Activated T-helper 17 cell treated with anti-CD3 and anti-CD28 coated beads, Interleukin-2, amount 50 U/mL, for 72 hours (primary cell): ENCODE measurements around the gene CLCN2. TPM values are rescaled to one million over a fixed set of nuclear protein-coding genes. Genes with fewer than 3 reads are reported as not detected.

ENCODE experiments used
- ATAC-seq: fragments of 150-1000 bp; cut with Tn5 transposase; replicated peaks from 2 replicates; pipeline ENCODE4 v1.10.0; 2021; ENCODE audit warnings: mild to moderate bottlenecking, moderate library complexity
- H3K27ac Mint-ChIP-seq: one replicate; pipeline ENCODE4 v1.8.0; 2022; ENCODE audit warnings: mixed read lengths
- H3K27me3 Mint-ChIP-seq: one replicate; pipeline ENCODE4 v1.8.0; 2022; ENCODE audit warnings: mixed read lengths
- H3K36me3 Mint-ChIP-seq: one replicate; pipeline ENCODE4 v1.8.0; 2022; ENCODE audit warnings: low read depth, mild to moderate bottlenecking, mixed read lengths
- H3K4me1 Mint-ChIP-seq: one replicate; pipeline ENCODE4 v1.8.0; 2022; ENCODE audit warnings: mixed read lengths
- H3K4me3 Mint-ChIP-seq: one replicate; pipeline ENCODE4 v1.8.0; 2022; ENCODE audit warnings: mild to moderate bottlenecking, mixed read lengths
- H3K9me3 Mint-ChIP-seq: one replicate; pipeline ENCODE4 v1.8.0; 2022; ENCODE audit warnings: mixed read lengths
- total RNA-seq, 2 donors: library from RNA; stranded (reverse); gene quantifications; one replicate each; pipeline ENCODE4 v1.2.3, GENCODE V29; 2022

The CLCN2 gene
- total RNA-seq, 2 donors from 2014 or later, result 9.5 to 13.7 TPM

DNA sequence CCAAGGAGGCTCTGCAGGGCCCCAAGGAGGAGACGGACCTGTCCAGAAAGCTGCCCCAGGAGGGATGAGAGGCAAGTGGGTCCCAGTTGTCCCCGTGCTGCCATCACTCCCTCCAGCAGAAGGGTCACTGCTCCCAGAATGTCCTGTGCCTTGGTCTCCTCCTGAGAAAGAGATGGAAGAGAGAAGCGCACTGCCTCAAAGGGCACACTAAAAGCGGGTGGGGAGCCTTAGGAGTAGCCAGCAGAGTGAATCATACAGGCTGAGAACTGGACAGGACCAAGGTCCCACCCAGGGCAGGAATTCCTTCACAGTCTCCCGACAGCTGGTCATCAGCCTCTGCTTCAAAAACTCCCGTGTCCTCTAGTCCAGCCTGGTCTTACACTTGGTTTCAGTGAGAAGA, 12.0 kb upstream of the CLCN2 start:
- H3K27ac Mint-ChIP-seq, result no peak overlapping the region
- H3K9me3 Mint-ChIP-seq, result no peaks in the 10 kb centered on the region
- H3K4me1 Mint-ChIP-seq, result peaks cover 4% of the 10 kb centered on the region
- H3K4me3 Mint-ChIP-seq, result no peak overlapping the region
- peaks cover 24% of the 10 kb centered on the region for H3K36me3 Mint-ChIP-seq
- no peak for ATAC-seq
- peaks cover 18% of the 10 kb centered on the region for H3K27me3 Mint-ChIP-seq

- Mint-ChIP-seq H3K36me3 (peaks cover 29% of the 10 kb centered on the region), H3K4me1 (peaks cover 4% of the 10 kb centered on the region), H3K9me3 (no peaks in the 10 kb centered on the region), H3K27me3 (peaks cover 15% of the 10 kb centered on the region), H3K4me3 (no peak overlapping the region), H3K27ac (no peak overlapping the region)
- ATAC-seq, result no peak
These were observed 11.5 kb upstream of the CLCN2 start for GRCh38 chr3:184372911-184373310.

DNA sequence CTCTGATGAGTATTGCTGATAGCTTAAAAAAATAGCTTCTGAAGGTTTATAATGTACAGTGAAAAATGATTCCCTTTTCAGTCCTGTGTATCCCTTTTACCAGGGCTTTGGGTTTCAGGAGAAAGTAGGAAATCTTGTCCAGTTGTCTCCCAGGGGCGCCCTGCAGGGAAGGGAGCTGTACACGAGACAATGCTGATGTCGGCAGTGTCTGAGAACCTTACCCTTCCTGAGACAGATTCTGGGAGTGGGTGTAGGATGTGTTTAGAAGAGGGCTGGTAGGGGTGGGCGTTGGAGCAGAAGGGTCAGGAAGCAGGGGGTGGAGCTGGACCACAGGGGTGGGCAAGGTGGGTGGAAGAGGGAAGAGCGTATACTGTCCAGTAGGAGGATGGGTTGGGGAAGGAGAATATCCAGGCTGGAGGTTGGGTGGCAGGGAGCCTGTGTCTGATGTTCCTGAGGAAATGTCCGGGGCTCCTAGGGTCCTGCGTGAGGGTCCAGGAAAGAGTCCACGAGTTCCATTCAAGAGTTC, 11.0 kb upstream of the CLCN2 start:
- peaks cover 9% of the 10 kb centered on the region for H3K27me3 Mint-ChIP-seq
- no peak for ATAC-seq
- H3K4me1 Mint-ChIP-seq, result peaks cover 4% of the 10 kb centered on the region
- no peak overlapping the region for H3K4me3 Mint-ChIP-seq
- no peaks in the 10 kb centered on the region for H3K9me3 Mint-ChIP-seq
- H3K36me3 Mint-ChIP-seq, result peaks cover 34% of the 10 kb centered on the region
- H3K27ac Mint-ChIP-seq, result no peak overlapping the region

GRCh38 chr3:184371570-184372018, 10.2 kb upstream of the CLCN2 start:
- peak; percentile 88 for ATAC-seq
- Mint-ChIP-seq H3K36me3 (peaks cover 42% of the 10 kb centered on the region), H3K27me3 (peaks cover 4% of the 10 kb centered on the region)

GRCh38 chr3:184368586-184369183, 7.3 kb upstream of the CLCN2 start:
- no peak for ATAC-seq
- no peak overlapping the region for H3K4me3 Mint-ChIP-seq
- peaks cover 15% of the 10 kb centered on the region for H3K4me1 Mint-ChIP-seq
- H3K36me3 Mint-ChIP-seq, result peaks cover 71% of the 10 kb centered on the region
- peak overlapping the region; percentile 1 for H3K27ac Mint-ChIP-seq
- no peaks in the 10 kb centered on the region for H3K9me3 Mint-ChIP-seq
- H3K27me3 Mint-ChIP-seq, result no peaks in the 10 kb centered on the region

More at GRCh38 chr3:184371570-184372018, 10.2 kb upstream of the CLCN2 start:
- Mint-ChIP-seq H3K27ac (peak overlapping the region; percentile 71), H3K4me1 (peaks cover 4% of the 10 kb centered on the region), H3K4me3 (no peak overlapping the region), H3K9me3 (no peaks in the 10 kb centered on the region)

DNA sequence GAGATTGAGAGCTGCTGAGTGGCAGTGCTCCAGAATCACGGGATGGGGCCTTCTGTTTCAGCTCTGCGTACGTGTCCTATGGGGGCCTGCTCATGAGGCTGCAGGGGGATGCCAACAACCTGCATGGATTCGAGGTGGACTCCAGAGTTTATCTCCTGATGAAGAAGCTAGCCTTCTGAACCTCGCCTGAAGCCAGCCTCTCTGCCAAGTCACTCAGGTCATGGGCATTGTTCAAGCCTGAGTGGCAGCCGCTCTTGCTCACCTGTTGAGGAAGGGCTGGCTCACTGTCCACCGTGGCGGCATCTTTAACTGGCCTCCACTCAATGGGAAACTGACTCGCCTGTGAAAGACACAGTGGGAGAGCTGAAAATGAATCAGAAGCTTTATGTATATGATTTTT, 6.7 kb upstream of the CLCN2 start:
- Mint-ChIP-seq H3K4me1 (peaks cover 15% of the 10 kb centered on the region), H3K4me3 (no peak overlapping the region), H3K27me3 (no peaks in the 10 kb centered on the region), H3K27ac (no peak overlapping the region), H3K9me3 (no peaks in the 10 kb centered on the region), H3K36me3 (peaks cover 77% of the 10 kb centered on the region)
- no peak for ATAC-seq

DNA sequence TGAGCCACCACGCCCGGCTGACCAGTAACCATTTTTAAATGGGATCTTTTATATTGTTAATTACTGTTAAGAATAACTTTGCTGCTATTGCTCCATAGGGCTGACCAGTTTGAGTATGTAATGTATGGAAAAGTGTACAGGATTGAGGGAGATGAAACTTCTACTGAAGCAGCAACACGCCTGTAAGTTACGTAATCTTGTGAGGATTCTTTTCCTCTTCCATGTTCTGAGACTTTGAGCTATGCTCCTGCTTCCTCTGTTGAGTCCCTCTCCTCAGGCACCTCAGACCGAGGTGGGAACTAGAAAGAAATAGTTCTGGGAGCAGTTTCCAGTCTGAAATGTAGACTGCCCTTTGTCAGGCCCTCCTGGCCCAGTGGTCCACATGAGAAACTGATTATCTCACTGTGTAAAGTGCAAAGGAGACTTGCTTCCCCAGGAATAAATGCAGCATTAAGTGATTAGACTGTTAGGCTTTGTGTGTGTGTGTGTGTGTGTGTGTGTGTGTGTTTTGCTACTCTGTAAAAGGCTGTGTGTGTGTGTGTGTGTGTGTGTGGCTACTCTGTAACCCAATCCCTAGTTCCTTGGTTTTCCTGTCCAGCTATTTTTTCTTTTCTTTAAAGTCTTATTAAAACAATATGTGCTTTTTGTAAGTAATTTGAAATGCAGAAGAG, 5.3 kb upstream of the CLCN2 start:
- H3K36me3 Mint-ChIP-seq, result peaks cover 78% of the 10 kb centered on the region
- H3K27me3 Mint-ChIP-seq, result no peaks in the 10 kb centered on the region
- ATAC-seq, result no peak
- H3K9me3 Mint-ChIP-seq, result no peaks in the 10 kb centered on the region
- no peak overlapping the region for H3K27ac Mint-ChIP-seq
- H3K4me3 Mint-ChIP-seq, result no peak overlapping the region
- peaks cover 14% of the 10 kb centered on the region for H3K4me1 Mint-ChIP-seq

- Mint-ChIP-seq H3K4me3 (peak overlapping the region; percentile 94), H3K4me1 (peaks cover 15% of the 10 kb centered on the region)
- peak; percentile 87 for ATAC-seq
These were observed 1.5 kb upstream of the CLCN2 start for GRCh38 chr3:184362668-184363546.

GRCh38 chr3:184361932-184362667, 695 bp upstream of the CLCN2 start:
- Mint-ChIP-seq H3K36me3 (peaks cover 41% of the 10 kb centered on the region), H3K9me3 (no peaks in the 10 kb centered on the region), H3K27ac (peak overlapping the region; percentile 98), H3K27me3 (no peaks in the 10 kb centered on the region), H3K4me1 (peaks cover 15% of the 10 kb centered on the region), H3K4me3 (peak overlapping the region; percentile 94)
- ATAC-seq, result peak; percentile 26

More at GRCh38 chr3:184362668-184363546, 1.5 kb upstream of the CLCN2 start:
- peaks cover 49% of the 10 kb centered on the region for H3K36me3 Mint-ChIP-seq
- H3K9me3 Mint-ChIP-seq, result no peaks in the 10 kb centered on the region
- peak overlapping the region; percentile 98 for H3K27ac Mint-ChIP-seq
- H3K27me3 Mint-ChIP-seq, result no peaks in the 10 kb centered on the region

- H3K27ac Mint-ChIP-seq, result peak overlapping the region; percentile 59
- peak overlapping the region; percentile 82 for H3K4me3 Mint-ChIP-seq
- H3K36me3 Mint-ChIP-seq, result peaks cover 30% of the 10 kb centered on the region
- no peaks in the 10 kb centered on the region for H3K9me3 Mint-ChIP-seq
- H3K4me1 Mint-ChIP-seq, result peaks cover 15% of the 10 kb centered on the region
- no peaks in the 10 kb centered on the region for H3K27me3 Mint-ChIP-seq
- ATAC-seq, result no peak
These were observed 375 bp downstream of the CLCN2 start for GRCh38 chr3:184360929-184361531.

GRCh38 chr3:184360070-184360928, 1.1 kb downstream of the CLCN2 start:
- H3K27me3 Mint-ChIP-seq, result no peaks in the 10 kb centered on the region
- peak overlapping the region; percentile 82 for H3K4me3 Mint-ChIP-seq
- H3K36me3 Mint-ChIP-seq, result peaks cover 23% of the 10 kb centered on the region
- ATAC-seq, result no peak
- no peaks in the 10 kb centered on the region for H3K9me3 Mint-ChIP-seq
- H3K27ac Mint-ChIP-seq, result peak overlapping the region; percentile 59
- peaks cover 15% of the 10 kb centered on the region for H3K4me1 Mint-ChIP-seq

GRCh38 chr3:184359610-184360009, 1.8 kb downstream of the CLCN2 start:
- peak overlapping the region; percentile 82 for H3K4me3 Mint-ChIP-seq
- peaks cover 8% of the 10 kb centered on the region for H3K4me1 Mint-ChIP-seq
- no peaks in the 10 kb centered on the region for H3K27me3 Mint-ChIP-seq
- no peak for ATAC-seq
- H3K9me3 Mint-ChIP-seq, result no peaks in the 10 kb centered on the region
- H3K36me3 Mint-ChIP-seq, result peaks cover 16% of the 10 kb centered on the region
- no peak overlapping the region for H3K27ac Mint-ChIP-seq

DNA sequence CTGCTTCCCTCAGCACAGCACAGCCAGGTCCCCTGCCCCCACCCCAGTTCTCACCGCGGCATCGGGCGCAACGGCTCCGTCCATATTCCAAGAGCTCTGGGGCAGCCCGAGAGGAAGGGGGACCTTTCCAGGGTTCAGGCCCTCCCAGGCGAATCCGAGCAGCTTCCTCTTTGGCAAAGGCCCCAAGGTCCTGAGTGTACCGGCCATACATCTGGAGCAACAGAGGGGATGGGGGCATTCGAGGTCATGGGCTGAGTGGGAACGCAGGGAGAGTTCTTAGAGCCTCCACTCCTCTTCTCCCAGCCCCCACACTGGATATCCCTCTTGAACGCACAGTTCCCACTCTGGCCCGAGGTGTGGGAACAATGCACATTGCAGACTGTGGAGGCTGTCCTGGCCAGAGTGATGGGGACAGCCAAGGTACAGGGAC, 2.5 kb downstream of the CLCN2 start:
- Mint-ChIP-seq H3K36me3 (peaks cover 9% of the 10 kb centered on the region), H3K4me3 (no peak overlapping the region), H3K9me3 (no peaks in the 10 kb centered on the region), H3K27me3 (no peaks in the 10 kb centered on the region), H3K27ac (no peak overlapping the region), H3K4me1 (peaks cover 4% of the 10 kb centered on the region)
- no peak for ATAC-seq
